GM10266 (cell line): ENCODE results near the gene NSD1.
"Not testable (repeated sequence)": the region's sequence is repeated elsewhere in the genome, so short reads cannot be mapped to it uniquely, and the experiment has no call there.

ENCODE experiments used
- DNase-seq: peaks from one replicate; pipeline ENCODE4 v3.0.0; 2012; ENCODE audit errors: extremely low spot score
- TF ChIP-seq, protein P1 (sequence below): IDR thresholded peaks from 2 replicates; pipeline ENCODE4 v1.5.1; 2012; ENCODE audit warnings: mild to moderate bottlenecking, low read depth; ENCODE audit not compliant: control insufficient read depth, insufficient read depth; ENCODE audit errors: missing control alignments

NSD1 gene

DNA sequence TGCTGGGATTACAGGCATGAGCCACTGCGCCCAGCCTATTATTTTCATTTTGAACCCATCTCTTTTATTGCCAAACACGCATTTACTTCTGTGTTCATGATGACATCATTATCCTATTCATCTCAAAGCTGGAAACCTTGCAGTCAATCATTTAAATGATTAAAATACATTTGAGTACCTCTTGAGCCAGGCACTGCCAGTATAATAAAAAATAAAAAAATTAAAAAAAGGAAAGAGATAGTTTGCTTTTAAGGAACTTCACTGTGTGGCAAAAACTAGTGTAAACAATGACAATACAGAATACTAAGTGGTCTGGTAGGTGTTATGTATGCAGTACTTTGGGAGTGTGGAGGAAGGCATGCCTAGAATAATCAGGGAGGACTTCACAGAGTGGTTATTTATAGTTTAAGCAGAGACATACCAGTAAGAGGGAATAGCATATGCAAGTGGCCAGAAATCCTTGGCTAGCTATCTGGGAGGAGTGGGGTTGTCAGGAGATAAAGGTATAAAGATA lies 8.6 kb downstream of the NSD1 start:
- no peak for DNase-seq
- TF ChIP-seq, protein P1, sequence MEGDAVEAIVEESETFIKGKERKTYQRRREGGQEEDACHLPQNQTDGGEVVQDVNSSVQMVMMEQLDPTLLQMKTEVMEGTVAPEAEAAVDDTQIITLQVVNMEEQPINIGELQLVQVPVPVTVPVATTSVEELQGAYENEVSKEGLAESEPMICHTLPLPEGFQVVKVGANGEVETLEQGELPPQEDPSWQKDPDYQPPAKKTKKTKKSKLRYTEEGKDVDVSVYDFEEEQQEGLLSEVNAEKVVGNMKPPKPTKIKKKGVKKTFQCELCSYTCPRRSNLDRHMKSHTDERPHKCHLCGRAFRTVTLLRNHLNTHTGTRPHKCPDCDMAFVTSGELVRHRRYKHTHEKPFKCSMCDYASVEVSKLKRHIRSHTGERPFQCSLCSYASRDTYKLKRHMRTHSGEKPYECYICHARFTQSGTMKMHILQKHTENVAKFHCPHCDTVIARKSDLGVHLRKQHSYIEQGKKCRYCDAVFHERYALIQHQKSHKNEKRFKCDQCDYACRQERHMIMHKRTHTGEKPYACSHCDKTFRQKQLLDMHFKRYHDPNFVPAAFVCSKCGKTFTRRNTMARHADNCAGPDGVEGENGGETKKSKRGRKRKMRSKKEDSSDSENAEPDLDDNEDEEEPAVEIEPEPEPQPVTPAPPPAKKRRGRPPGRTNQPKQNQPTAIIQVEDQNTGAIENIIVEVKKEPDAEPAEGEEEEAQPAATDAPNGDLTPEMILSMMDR = no peak

DNA sequence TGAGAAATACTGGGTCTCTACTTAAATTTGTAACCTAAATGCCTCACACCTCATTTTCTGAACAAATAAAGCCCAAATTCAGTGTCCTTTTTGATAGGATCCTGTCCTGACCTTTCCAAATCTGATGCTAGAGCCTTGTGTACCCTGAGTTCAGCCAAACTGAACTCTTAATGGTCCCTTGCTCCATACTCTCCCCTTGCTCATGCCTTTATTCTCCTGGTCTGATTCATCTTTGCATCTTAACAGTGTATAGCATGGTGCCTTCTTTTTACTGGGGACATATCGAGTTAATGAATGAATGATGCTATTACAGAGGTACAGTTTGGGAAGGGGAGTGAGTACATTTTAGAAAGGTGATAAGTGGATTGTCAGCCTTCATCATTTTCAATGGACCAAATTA lies 9.2 kb downstream of the NSD1 start:
- TF ChIP-seq, protein P1 = no peak
- no peak for DNase-seq

GRCh38 chr5:177146891-177147638 lies 13.5 kb downstream of the NSD1 start:
- TF ChIP-seq, protein P1 = no peak
- no peak for DNase-seq

DNA sequence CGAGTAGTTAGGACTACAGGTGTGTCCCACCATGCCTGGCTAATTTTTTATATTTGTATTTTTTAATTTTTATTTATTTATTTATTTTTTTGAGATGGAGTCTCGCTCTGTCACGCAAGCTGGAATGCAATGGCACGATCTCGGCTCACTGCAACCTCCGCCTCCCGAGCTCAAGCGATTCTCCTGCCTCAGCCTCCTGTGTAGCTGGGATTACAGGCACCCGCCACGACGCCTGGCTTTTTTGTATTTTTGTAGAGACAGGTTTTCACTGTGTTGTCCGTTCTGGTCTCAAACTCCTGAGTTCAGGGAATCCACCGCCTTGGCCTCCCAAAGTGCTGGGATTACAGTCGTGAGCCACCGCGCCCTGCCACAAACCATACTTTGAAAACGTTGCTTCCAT lies 16.5 kb downstream of the NSD1 start:
- not testable (repeated sequence) for DNase-seq

GRCh38 chr5:177154003-177154643 lies 20.6 kb downstream of the NSD1 start:
- TF ChIP-seq, protein P1 = no peak
- DNase-seq = no peak

GRCh38 chr5:177162379-177162778 lies 28.8 kb downstream of the NSD1 start:
- TF ChIP-seq, protein P1 = no peak

GRCh38 chr5:177163500-177163899 lies 29.9 kb downstream of the NSD1 start:
- TF ChIP-seq, protein P1 = no peak
- no peak for DNase-seq

More at GRCh38 chr5:177162379-177162778, 28.8 kb downstream of the NSD1 start:
- DNase-seq = no peak
